Stomach (tissue), 4 donors: Measurements from ENCODE around the gene EIF4G3.

Source experiments
- CTCF ChIP-seq, 7 experiments: fragments of 450-650 bp in 4 of 7; fragments of 200-600 bp in 3 of 7; sonication (generic) in 3 of 7; IDR thresholded peaks; one replicate each; pipeline ENCODE4 v1.5.1; 2016 to 2019; ENCODE audit warnings: antibody characterized with exemption in 7 of 7, control low read depth in 2 of 7, mild to moderate bottlenecking in 1 of 7
- EP300 ChIP-seq: sonication (generic); formaldehyde crosslinking; IDR thresholded peaks from one replicate; pipeline ENCODE4 v1.6.1; 2017; ENCODE audit warnings: antibody characterized with exemption
- POLR2A ChIP-seq, 4 donors: fragments of 450-650 bp; IDR thresholded peaks; one replicate each; pipeline ENCODE4 v1.6.1; 2016; ENCODE audit warnings: antibody characterized with exemption in 4 of 4, control low read depth in 2 of 4, mild to moderate bottlenecking in 1 of 4, moderate library complexity in 1 of 4
- POLR2AphosphoS5 ChIP-seq, 3 donors: sonication (generic); formaldehyde crosslinking; IDR thresholded peaks; one replicate each; pipeline ENCODE4 v1.6.1; 2016; ENCODE audit warnings: antibody characterized with exemption in 3 of 3

GRCh38 chr1:21022279-21023040, 154.2 kb downstream of the EIF4G3 start:
- TF ChIP-seq CTCF (IDR thresholded peaks at IDR 0.05) (no peak), POLR2A (IDR thresholded peaks at IDR 0.05) (no peak), EP300 (no peak), POLR2AphosphoS5 (IDR thresholded peaks at IDR 0.05) (peak; percentile 91 to 96 (median 95))
